Body of pancreas (tissue), 4 donors: ENCODE measurements around the gene FCRL1.

Experiments
- CTCF ChIP-seq, 7 experiments: fragments of 450-650 bp in 4 of 7; fragments of 200-600 bp in 3 of 7; sonication (generic) in 3 of 7; IDR thresholded peaks; one replicate each; pipeline ENCODE4 v1.5.1; 2016 to 2019; ENCODE audit warnings: antibody characterized with exemption in 7 of 7
- POLR2A ChIP-seq, 3 donors: fragments of 450-650 bp; IDR thresholded peaks; one replicate each; pipeline ENCODE4 v1.6.1; 2016; ENCODE audit warnings: antibody characterized with exemption in 3 of 3, mild to moderate bottlenecking in 2 of 3

- TF ChIP-seq POLR2A (IDR thresholded peaks at IDR 0.05), result no peak
- TF ChIP-seq CTCF (IDR thresholded peaks at IDR 0.05), result no peak
Observed at GRCh38 chr1:157813269-157813668, 6.7 kb downstream of the FCRL1 start.
